HG02852 (cell line): Measurements from ENCODE around the gene SLC6A9.
A peak's percentile ranks its signal among the peaks of the same experiment; 100 is the strongest.

ENCODE experiments used
- ATAC-seq: cut with Tn5 transposase; IDR thresholded peaks from one replicate; pipeline ENCODE4 v1.9.1; 2021; ENCODE audit warnings: mild to moderate bottlenecking, moderate library complexity; ENCODE audit not compliant: unreplicated experiment

Gene SLC6A9

GRCh38 chr1:44008259-44008658 is 23.0 kb downstream of the SLC6A9 start:
- no peak for ATAC-seq

GRCh38 chr1:44002606-44003157 is 28.6 kb downstream of the SLC6A9 start:
- no peak for ATAC-seq

GRCh38 chr1:44002165-44002564 is 29.1 kb downstream of the SLC6A9 start:
- no peak for ATAC-seq

- no peak for ATAC-seq
Measured at GRCh38 chr1:44000122-44000665, 31.1 kb downstream of the SLC6A9 start.

- ATAC-seq = no peak
Measured at GRCh38 chr1:43999455-43999854, 31.8 kb downstream of the SLC6A9 start.

GRCh38 chr1:43998000-43998378 is 33.3 kb downstream of the SLC6A9 start:
- no peak for ATAC-seq

- no peak for ATAC-seq
Measured at GRCh38 chr1:43997295-43997999, 33.8 kb downstream of the SLC6A9 start.

GRCh38 chr1:43996733-43997115 is 34.5 kb downstream of the SLC6A9 start:
- no peak for ATAC-seq

GRCh38 chr1:43995984-43996732 is 35.1 kb downstream of the SLC6A9 start:
- no peak for ATAC-seq

- ATAC-seq = no peak
Measured at GRCh38 chr1:43994794-43995790, 36.2 kb downstream of the SLC6A9 start.

- ATAC-seq = no peak
Measured at GRCh38 chr1:43994071-43994470, 37.2 kb downstream of the SLC6A9 start.

GRCh38 chr1:43993206-43993914 is 37.9 kb downstream of the SLC6A9 start:
- no peak for ATAC-seq

- no peak for ATAC-seq
Measured at GRCh38 chr1:43992232-43992995, 38.8 kb downstream of the SLC6A9 start.

- ATAC-seq = peak; percentile 87
Measured at GRCh38 chr1:43991476-43992231, 39.6 kb downstream of the SLC6A9 start, which contains the start of gene CCDC24. TSS of gene CCDC24 (plus strand) at chr1:43991599. CDS start at chr1:43991879, 280 bp downstream.

GRCh38 chr1:43991200-43991475 is 40.1 kb downstream of the SLC6A9 start:
- ATAC-seq = peak; percentile 17

- ATAC-seq = no peak
Measured at GRCh38 chr1:43990271-43991199, 40.7 kb downstream of the SLC6A9 start.

- no peak for ATAC-seq
Measured at GRCh38 chr1:43987159-43987902, 43.9 kb downstream of the SLC6A9 start.
